ENCODE measurements around the gene HYI.

Gene HYI

DNA sequence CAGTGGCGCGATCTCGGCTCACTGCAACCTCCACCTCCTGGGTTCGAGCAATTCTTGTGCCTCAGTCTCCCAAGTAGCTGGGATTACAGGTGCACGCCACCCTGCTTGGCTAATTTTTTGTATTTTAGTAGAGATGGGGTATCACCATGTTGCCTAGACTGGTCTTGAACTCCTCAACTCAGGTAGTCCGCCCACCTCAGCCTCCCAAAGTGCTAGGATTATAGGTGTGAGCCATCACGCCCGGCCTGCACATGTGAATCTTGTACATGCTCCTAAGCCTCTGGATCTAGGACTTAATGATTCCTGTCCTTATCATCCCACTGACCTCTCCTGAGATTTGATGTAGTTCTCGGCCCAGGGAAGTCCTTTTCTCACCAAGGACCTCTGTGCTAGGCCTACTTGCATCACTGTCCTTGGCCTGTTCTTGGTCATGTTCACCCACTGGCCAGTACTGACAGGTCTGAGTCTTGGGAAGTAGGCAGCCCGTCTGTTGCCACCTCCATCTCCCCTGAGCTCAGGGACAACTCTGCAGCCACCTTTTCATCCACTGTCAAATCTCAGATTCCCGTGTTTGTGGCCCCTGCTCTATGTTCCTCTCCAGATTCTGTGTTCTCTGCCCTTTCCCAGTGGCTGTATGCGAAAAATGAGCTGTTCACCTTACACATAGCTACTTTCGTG, 9.4 kb downstream of the HYI start:
- DNase-seq (ENCODE audit: low spot score): no peak

DNA sequence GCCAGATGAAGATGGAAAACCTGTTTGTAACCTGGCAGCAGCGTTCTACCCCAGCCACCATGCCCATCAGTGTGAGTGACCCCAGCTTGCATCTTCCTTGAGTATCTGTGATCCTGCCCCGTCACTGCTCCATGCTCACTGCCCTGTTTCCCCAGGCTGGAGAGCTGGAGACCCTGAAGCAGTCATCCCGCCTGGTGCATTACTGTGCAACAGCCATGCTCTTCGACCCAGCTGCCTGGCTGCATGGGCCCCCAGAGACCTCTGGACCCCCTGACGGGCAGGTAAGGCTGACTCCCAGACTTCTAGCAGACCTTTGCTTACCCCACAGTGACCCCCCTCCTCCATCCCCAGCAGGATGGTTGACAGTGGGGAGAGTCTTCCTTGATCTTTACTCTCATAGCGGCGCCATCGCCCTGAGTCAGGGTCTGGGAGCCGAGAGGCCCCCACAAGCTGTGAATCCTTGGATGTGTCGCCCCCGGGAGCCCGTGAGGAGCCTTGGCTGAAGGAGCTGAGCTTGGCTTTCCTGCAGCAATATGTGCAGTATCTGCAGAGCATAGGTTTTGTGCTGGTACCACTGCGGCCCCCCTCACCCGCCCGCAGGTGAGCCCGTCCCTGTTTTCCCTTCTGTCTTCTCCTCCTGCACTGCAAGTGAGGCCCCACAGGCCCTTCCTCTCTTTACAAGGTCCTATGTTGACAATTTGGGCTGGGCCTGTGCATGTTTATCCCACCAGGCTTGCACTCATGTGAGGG, 10.4 kb downstream of the HYI start:
- DNase-seq (ENCODE audit: low spot score): no peak

DNA sequence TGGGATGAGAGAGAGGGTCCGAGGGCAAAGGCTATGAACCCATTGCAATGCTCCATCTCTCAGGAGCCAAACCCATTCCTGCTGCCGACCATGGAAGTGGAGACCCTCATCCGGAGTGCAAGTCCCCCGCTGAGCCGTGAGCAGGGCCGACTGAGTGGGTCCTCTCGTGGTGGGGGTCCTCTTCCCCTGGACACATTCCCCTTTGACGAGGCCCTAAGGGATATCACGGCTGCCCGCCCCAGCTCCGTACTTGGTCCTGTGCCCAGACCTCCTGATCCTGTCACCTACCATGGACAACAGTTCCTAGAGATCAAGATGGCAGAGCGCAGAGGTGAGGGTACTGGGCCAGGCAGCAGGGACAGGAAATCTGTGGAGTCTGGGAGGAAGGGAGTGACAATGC, 11.0 kb downstream of the HYI start:
- DNase-seq (ENCODE audit: low spot score): no peak

DNA sequence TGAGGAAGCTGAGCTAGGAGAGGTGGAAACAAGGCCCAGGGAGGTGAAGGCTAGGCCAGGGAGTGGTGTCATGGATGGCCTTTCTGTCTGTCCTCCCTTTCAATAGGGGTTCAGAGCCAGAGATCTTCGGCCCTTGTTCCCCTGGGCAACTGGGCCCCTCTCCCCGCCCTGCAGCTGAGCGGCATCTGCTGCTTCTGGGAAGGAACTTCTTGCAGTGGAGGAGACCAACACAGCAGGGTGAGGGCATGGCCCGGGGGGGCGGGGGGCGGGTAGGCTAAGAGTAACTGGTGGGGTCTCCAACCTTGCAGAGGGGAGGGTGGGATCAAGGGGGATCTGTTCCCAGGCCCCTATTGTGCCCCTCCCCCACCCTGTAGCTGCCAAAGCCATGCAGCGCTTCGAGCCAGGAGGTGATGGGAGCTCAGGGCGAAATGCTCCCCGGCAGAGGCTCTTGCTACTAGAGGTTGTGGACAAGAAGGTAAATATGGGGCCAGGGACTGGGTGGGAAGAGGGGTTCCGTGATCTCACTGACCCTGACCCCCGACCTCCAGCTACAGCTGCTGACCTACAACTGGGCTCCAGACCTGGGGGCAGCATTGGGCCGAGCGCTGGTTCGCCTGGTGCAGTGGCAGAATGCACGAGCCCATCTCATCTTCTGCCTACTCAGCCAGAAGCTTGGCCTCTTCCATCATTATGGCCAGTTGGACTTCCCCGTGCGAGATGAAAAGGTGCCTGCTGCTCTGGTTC, 11.7 kb downstream of the HYI start:
- DNase-seq (ENCODE audit: low spot score): no peak

DNA sequence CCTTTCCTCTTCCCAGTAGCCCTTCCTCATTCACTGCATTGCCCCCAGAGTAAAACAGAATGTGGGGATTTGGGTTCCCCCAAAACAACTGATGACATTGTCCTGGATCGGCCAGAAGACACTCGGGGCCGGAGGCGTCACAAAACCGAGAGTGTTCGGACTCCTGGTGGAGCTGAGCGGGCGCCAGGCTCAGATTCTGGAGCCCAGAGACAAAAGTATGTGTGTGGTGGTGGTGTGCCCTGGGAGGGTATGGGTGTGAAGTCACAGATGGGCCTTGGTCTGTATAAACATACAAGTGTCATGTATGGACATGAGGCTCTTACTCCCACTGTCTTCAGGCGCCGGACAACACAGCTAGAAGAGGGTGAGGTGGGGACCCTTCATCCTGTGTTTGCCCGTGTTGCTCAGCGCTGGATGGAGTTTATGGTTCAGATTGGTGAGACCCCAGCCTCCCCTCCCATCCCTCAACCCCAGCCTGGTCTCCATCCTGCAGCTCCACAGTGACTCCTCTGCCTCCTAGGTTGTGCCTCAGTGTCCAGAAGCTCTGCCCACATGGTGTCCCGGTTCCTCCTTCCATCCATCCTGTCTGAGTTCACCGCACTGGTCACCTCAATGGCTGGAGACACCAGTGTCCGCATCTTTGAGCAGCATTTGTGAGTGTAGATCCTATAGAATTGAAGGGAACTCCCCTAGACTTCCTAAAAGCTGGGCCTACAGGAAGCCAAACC, 12.4 kb downstream of the HYI start:
- DNase-seq (ENCODE audit: low spot score): no peak

DNA sequence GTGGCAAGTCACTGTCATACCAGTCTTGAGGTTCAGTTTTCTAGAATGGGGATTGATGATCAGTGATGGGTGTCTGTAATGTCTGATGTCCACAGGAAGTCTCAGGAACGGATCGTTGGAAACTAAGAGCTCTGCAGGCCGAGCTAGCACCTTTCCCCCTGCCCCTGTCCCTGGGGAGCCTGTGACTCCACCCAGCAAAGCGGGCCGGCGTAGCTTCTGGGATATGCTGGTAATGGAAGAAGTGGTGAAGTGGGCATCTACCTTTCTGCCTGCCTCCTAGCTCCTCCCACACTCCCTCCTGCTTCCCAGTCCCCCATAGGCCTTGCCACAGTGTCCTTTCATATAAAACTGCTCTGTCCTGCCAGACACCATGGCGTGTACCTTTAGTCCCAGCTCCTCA, 13.4 kb downstream of the HYI start:
- no peak for DNase-seq (ENCODE audit: low spot score)

DNA sequence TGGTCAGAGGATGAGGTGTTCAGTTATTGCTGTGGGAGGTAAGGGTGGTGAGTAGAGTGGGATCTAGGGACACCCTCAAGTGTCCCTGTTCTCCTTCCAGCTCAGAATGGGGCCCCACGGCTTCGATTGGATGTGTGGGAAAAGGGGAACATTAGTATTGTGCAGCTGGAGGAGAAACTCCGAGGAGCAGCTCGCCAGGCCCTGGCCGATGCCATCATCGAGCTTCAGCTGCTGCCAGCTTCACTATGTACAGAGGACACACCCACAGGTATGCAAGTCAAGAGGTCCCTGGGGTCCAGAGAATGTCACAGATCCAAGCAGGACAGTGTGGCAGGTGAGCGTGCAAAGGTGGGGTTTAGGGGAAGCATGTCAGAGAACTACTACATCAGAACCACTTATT, 13.9 kb downstream of the HYI start:
- no peak for DNase-seq (ENCODE audit: low spot score)

DNA sequence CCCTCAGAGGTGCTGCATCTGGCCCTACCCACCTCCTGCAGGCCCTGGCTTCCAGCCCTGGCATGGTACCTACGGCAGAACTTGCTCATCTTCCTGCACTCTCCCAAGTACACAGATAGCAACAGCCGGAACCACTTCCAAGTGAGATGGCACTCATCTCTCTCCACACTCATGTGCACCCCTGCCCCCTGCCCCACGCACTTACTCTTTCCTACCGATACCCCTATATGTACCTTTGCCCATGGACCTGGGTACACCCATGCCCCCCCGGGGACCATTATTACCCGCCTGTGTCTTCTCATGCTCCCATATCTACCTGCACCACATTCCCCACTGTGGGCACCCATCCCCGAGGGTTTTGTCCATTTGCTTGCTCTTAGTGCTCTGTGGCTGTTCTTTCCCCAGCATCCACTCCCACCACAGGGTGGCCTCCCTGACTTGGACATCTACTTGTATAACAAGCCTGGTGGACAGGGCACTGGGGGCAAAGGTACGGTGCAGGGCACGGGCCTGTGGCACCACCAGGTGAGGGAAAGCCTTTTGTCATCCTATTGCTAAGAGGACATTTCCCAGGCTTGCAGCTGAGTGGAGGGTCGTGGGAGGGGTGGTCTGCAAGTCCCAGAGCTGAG, 14.7 kb downstream of the HYI start:
- no peak for DNase-seq (ENCODE audit: low spot score)

DNA sequence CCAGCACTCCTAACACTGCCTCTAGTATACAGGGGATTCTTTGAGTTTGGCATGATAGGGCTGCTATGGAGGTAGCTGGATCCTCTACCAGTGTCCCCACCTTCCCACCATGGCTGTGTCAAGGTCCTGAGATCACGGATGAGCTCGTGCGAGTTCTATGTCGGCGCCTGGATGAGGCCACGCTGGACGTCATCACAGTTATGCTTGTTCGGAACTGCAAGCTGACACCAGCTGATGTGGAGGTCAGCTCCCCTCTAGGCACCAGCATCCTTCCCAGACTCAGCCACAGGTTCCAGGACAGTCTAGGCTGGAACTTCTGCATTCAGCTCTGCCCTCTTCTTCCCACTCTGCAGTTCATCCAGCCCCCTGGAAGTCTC, 15.2 kb downstream of the HYI start:
- DNase-seq (ENCODE audit: low spot score): no peak

DNA sequence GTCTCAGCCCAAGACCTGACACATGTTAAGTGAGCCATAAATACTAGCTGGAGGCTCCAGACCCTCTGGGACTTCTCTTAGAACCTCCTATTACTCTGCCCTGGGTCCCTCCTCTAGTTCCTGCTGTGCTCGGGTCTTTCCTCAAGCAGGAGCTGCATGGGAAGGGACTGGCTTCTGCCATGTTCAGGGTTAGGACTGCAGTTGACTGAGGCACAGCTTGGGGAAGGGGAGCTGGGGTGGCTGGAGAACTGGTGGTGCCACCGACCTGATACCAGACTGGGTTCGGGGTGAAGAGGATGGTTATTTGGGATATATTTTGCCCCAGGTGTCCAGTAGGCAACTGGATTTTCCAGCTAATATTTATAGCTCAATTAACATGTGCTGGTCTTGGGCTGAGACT, 15.7 kb downstream of the HYI start:
- DNase-seq (ENCODE audit: low spot score): no peak

DNA sequence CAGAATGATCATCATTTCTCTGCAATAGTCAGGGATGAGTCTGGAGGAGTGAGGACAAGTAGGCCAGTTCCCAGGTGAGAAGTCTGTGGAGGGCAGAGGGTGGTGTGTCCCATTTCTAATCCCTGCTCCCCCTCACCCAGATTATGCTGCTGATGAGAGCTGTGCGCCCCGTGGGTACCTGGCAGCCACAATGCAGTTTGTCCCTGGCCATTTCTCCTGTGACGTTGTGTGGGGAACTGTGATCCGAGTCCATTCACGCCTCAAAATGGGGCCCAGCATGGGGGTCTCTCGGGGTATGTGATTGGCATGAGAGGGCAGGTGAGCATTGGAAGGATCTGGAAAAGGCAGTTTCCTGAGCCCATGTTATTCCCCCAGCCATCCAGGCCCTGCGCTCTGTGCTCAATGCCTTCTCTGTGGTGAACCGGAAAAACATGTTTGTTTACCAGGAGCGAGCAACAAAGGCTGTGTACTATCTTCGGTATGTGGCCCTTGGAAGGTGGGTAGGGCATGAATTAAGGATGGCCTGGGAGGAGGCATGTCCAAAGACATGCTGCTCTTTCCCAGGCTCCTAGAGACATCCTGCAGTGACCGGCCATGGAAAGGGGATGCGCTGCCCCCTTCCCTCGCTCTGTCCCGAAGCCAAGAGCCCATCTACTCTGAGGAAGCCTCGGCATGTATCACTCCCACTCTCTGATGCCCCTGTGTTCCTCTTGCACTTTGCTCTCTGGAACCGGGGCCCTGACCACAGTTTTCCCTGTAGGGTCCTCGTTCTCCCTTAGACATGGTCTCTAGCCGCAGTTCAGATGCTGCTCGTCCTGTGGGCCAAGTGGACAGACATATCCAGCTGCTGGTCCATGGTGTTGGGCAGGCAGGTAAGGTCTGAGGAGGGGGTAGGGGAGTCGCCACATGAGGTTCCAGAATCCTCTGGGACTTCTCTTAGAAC, 16.4 kb downstream of the HYI start:
- no peak for DNase-seq (ENCODE audit: low spot score)

DNA sequence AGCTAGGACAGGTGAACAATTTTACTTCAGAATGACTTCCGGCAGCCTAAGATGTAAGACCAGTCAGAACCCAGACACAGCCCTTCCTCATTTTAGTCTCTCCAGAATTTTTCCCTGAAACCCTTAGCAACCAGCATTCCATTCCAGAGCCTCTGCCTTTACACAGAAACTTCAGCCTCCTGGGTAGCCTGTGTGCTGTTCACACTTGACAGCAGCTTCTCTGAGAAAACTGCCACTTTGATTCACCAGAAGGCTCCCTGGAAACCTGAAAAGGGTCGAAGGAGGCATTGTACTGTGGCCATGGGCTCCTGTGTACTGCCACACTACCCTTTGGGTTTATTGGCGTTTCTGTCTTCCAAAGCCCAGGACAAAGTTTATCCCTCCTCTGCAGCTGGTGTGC, 17.4 kb downstream of the HYI start:
- no peak for DNase-seq (ENCODE audit: low spot score)

DNA sequence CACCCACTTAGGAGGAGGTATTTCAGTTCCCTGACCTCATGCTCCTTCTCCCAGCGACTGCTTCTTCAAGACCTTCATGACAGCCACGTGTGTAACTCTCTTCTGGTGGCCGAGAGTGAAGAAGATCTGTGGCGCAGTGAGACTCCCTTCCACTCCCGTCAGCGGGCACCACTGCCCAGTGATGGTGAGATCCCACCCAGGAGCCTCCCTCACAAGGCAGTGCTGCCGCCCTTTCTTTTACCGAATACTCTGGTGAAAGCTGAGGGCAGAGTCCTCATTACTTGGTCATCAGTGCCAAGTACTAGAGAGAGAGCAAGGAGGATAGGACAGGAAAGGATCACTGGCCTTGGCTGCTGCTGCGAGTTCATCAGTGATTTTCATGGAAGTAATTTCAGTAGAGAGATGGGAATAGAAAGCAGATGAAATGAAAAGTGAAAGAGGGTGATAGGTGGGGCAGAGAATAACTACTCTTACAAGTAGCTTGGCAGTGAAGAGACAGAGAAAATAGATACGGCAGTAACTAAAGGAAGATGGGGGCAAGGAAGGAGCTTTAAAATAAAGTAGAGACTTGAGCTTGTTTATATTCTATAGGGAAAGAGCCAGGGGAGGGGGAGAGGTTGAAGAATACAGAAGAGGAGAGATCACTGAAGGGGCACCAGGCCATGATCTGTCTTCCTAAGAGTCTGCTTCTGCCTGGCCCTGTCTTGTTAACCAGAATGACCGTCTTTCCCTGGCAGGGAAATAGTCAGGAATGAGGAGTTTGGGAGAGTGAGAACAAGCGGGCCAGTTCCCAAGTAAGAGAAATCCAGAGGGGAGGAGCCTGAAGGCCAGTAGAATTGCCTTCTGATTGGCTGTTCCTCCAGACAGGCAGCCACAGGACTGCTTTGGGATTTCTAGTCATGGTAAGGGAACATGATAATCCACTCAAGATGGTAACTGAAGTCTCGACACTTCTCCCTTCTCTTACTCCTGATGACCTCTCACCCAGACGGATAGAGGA, 18.3 kb downstream of the HYI start:
- DNase-seq (ENCODE audit: low spot score): no peak

DNA sequence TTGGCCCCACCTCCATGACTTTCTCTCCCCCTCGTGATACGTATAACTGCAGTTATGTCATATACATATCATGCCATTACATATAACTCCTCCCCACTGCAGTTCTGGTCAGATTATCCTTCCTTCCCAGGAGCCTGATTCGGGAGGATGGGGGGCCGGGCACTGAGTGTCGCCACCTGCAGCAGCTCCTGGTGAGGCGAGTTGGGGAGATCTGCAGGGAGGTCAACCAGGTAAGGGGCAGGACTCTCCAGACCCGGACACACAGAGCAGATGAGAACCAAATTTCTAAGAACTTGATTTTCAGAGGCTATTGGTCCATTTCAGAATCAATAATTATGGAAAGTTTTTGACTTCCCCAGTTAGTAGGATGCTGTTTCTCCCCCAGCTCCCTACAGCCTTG, 19.5 kb downstream of the HYI start:
- DNase-seq (ENCODE audit: low spot score): no peak

DNA sequence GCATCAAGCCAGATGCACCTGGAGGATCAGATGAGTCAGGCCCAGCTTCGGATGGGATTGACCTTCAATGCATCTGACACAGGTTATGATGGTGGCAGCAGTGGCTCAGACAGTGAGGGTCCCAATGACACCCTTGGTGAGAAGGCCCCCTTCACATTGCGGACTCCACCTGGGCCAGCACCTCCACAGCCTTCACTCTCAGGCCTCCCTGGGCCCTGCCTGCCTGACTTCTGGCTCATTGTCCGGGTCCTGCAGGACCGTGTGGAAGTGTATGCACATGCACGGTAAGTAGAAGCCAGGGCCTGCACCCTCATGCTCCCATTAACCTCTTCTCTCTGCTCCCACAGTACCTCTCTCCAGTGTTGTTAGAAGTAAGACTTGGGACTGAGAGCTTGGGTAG, 20.8 kb downstream of the HYI start:
- no peak for DNase-seq (ENCODE audit: low spot score)

DNA sequence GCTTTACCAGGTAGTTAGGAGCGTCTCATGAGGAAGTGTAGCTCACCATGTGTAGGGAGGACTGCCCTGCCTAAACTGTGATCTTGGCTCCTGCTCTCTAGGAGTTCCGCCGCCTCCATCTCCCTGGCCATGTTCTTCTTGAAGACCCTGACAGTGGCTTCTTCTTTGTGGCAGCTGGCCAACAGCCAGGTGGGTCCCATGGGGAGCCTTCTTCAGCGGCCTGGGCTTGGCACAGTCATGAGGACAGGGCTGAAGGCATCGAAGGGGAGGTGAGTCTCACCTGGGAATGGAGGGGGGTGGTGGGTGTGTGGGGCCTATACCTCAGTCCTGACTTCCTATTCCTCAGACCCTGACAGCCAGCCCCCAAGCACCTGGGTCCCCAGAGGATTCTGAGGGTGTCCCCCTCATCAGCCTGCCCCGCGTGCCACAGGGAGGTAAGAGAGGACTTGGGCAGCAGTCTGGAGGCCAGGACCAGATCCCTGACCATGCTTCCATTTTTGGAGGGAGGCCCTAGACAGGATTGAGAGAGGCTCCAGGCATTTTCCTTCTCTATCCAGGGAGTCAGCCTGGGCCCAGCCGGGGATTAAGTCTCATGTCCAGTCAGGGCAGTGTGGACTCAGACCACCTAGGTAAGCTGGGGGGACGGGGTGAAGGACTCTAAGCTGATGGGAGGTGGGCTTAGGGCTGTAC, 21.4 kb downstream of the HYI start:
- DNase-seq (ENCODE audit: low spot score): no peak

DNA sequence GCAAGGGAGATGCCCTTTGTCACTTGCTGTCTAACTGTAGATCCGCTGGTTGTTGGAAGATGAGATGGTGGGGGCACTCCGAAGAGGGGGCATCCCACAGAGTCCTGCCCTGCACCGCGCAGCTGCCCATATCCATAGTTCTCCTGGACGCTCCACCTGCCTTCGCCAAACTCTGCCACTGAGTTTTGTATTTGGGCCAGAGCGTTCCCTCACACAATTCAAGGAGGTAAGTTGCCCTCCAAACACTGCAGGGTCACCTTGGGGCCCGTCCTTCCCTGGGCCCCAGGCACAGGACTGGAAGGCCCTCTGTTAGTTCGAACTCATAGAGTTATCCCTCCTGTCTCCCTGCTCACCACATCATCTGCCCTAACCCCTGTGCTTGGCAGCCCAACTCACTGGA, 22.1 kb downstream of the HYI start:
- DNase-seq (ENCODE audit: low spot score): no peak

DNA sequence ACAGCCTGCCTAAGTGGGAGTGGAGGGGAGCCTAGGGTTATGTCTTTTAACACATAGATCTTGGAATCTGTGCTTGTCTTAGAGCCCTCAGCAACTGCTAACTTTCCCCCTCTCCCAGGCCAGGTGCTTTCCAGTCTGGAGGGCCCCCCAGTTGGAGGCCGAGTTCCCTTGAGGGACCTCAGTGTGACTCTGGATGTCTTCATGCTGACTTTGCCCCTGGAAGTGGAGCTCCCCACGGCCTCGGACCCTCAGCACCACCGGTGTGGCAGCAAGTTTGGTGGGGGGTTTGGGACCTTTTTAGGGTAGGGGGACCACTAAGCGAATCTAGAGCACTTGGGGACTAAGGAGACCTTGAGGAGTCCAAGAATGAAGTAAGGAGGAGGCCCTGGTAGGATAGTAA, 22.9 kb downstream of the HYI start:
- no peak for DNase-seq (ENCODE audit: low spot score)

DNA sequence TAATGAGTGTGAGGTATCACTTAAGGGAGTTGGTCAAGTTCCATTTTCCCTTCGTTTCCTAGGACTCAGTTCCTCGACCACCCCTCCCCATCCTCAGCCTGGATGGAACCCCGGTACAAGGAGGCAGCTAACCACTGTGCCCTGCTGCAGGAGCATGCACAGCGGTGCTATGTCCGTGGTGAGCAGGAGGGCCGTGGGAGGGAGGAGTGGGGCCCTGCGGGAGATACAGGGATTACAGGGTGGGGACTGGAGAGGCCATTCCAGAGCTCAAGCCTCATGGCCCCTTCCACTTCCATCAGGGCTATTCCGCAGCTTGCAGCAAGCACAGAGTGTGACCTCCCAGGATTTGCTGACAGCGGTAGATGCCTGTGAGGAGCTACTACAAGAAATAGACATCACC, 25.8 kb downstream of the HYI start:
- DNase-seq (ENCODE audit: low spot score): no peak
